HCT116 (cell line): ENCODE data around the gene GAD1. TPM values are rescaled to one million over a fixed set of nuclear protein-coding genes. Genes with fewer than 3 reads are reported as not detected.

Experiments used
- ATAC-seq: fragments of 200-7000 bp; cut with Tn5 transposase; 2 replicates; pipeline ENCODE4 v1.9.1; 2020; ENCODE audit warnings: mild to moderate bottlenecking, moderate library complexity
- BruUV-seq: library from RNA; stranded (reverse); fragments of 400-500 nt; replicated peaks from 2 replicates; lab custom pipeline; 2021; lab: Mats Ljungman, UMichigan
- CTCF ChIA-PET: fragments of 300-600 bp; sonication (Branson Sonifier 250); formaldehyde crosslinking; loops from one replicate; lab custom pipeline; 2021; ENCODE audit warnings: antibody characterized with exemption; lab: Charles Lee
- POLR2A ChIA-PET: fragments of 300-600, 350-600 bp; sonication (Branson Sonifier 250); formaldehyde crosslinking; loops from one replicate; lab custom pipeline; 2021; ENCODE audit warnings: antibody characterized with exemption; lab: Charles Lee
- RAD21 ChIA-PET, 2 experiments: fragments of 300-600 bp; sonication (Branson Sonifier 250); formaldehyde crosslinking; loops; one replicate each; lab custom pipeline; 2023; ENCODE audit warnings: low total read pairs in 2 of 2; ENCODE audit not compliant: uncharacterized antibody in 2 of 2, unreplicated experiment in 2 of 2, low non-redundant PET in 1 of 2; lab: Charles Lee
- DNase-seq: peaks from one replicate; pipeline ENCODE4 v3.0.0-alpha.2; 2010; ENCODE audit warnings: low read depth, low spot score
- H2AFZ ChIP-seq: fragments of 200-600 bp; shearing (Covaris generic), sonication (generic); 2 replicates; pipeline ENCODE4 v1.6.1; 2017; ENCODE audit warnings: low read depth, mixed run types, mixed read lengths, antibody characterized with exemption, low read length; ENCODE audit not compliant: poor library complexity, severe bottlenecking
- H3K27ac ChIP-seq: 2 replicates; pipeline ENCODE4 v1.5.1; 2012; ENCODE audit warnings: low read depth, low read length
- H3K27me3 ChIP-seq: fragments of 200-600 bp; sonication (generic); 2 replicates; pipeline ENCODE4 v1.6.1; 2016; ENCODE audit warnings: mixed run types, low read length, mixed read lengths; ENCODE audit not compliant: insufficient read depth
- H3K36me3 ChIP-seq, 2 experiments: fragments of 200-500 bp in 1 of 2; fragments of 200-600 bp in 1 of 2; sonication (Bioruptor generic) in 1 of 2; sonication (generic) in 1 of 2; 2 replicates each; pipeline versions ENCODE4 v1.5.1 to v1.6.1; 2014 to 2016; ENCODE audit warnings: low read length in 2 of 2, inconsistent platforms in 1 of 2, mixed read lengths in 1 of 2, mixed run types in 1 of 2; ENCODE audit not compliant: insufficient read depth in 2 of 2, control insufficient read depth in 1 of 2
- H3K4me1 ChIP-seq, 2 experiments: fragments of 200-600 bp in 1 of 2; sonication (generic) in 1 of 2; 2 replicates each; pipeline versions ENCODE4 v1.5.1 to v1.6.1; 2012 to 2017; ENCODE audit warnings: low read length in 2 of 2, inconsistent platforms in 1 of 2, mild to moderate bottlenecking in 1 of 2, mixed read lengths in 1 of 2, mixed run types in 1 of 2, moderate library complexity in 1 of 2; ENCODE audit not compliant: insufficient read depth in 2 of 2, control insufficient read depth in 1 of 2
- H3K4me2 ChIP-seq: fragments of 200-600 bp; sonication (generic); 2 replicates; pipeline ENCODE4 v1.6.1; 2017; ENCODE audit warnings: mixed run types, low read length, mixed read lengths
- H3K4me3 ChIP-seq, 2 experiments: fragments of 200-600 bp in 1 of 2; sonication (generic) in 1 of 2; replicated peaks in 1 of 2; 2 replicates each; pipeline ENCODE4 v1.5.1; 2011 to 2016; ENCODE audit warnings: low read length in 2 of 2, control low read depth in 1 of 2, low read depth in 1 of 2, mild to moderate bottlenecking in 1 of 2, mixed read lengths in 1 of 2, mixed run types in 1 of 2
- H3K79me2 ChIP-seq: fragments of 200-600 bp; sonication (generic); 2 replicates; pipeline ENCODE4 v1.6.1; 2017; ENCODE audit warnings: mild to moderate bottlenecking, mixed run types, low read length, moderate library complexity, mixed read lengths; ENCODE audit not compliant: insufficient read depth
- H3K9ac ChIP-seq: fragments of 200-600 bp; sonication (generic); 2 replicates; pipeline ENCODE4 v1.6.1; 2016; ENCODE audit warnings: low read length, mixed read lengths
- H3K9me2 ChIP-seq: fragments of 200-600 bp; sonication (generic), shearing (Covaris generic); 2 replicates; pipeline ENCODE4 v1.6.1; 2017; ENCODE audit warnings: mixed run types, mild to moderate bottlenecking, moderate library complexity; ENCODE audit not compliant: insufficient read depth
- H3K9me3 ChIP-seq, 2 experiments: fragments of 200-500 bp in 1 of 2; fragments of 200-600 bp in 1 of 2; sonication (Bioruptor generic) in 1 of 2; sonication (generic) in 1 of 2; 2 replicates each; pipeline ENCODE4 v1.6.1; 2014 to 2017; ENCODE audit warnings: low read length in 2 of 2, mixed read lengths in 2 of 2, inconsistent platforms in 1 of 2, low read depth in 1 of 2, mild to moderate bottlenecking in 1 of 2, mixed run types in 1 of 2, moderate library complexity in 1 of 2; ENCODE audit not compliant: control insufficient read depth in 1 of 2, insufficient read depth in 1 of 2
- H4K20me1 ChIP-seq: fragments of 200-600 bp; sonication (generic), shearing (Covaris generic); 2 replicates; pipeline ENCODE4 v1.6.1; 2017; ENCODE audit warnings: mixed run types, mild to moderate bottlenecking, moderate library complexity; ENCODE audit not compliant: insufficient read depth
- CBX3 ChIP-seq: IDR thresholded peaks from 2 replicates; pipeline ENCODE4 v1.6.1; 2012; ENCODE audit warnings: low read depth
- CEBPB ChIP-seq: IDR thresholded peaks from 2 replicates; pipeline ENCODE4 v1.6.1; 2012; ENCODE audit warnings: low read depth
- EGR1 ChIP-seq: IDR thresholded peaks from 2 replicates; pipeline ENCODE4 v1.6.1; 2012; ENCODE audit warnings: low read depth
- ELF1 ChIP-seq: IDR thresholded peaks from 2 replicates; pipeline ENCODE4 v1.6.1; 2012; ENCODE audit warnings: low read depth, borderline replicate concordance
- EZH2 ChIP-seq: fragments of 200-600 bp; sonication (generic); IDR thresholded peaks from 2 replicates; pipeline ENCODE4 v1.6.1; 2017; ENCODE audit warnings: antibody characterized with exemption, mixed run types
- EZH2phosphoT487 ChIP-seq: fragments of 200-600 bp; IDR thresholded peaks from 2 replicates; pipeline ENCODE4 v1.6.1; 2018; ENCODE audit warnings: antibody characterized with exemption, borderline replicate concordance
- JUND ChIP-seq: IDR thresholded peaks from 2 replicates; pipeline ENCODE4 v1.6.1; 2012
- POLR2A ChIP-seq: IDR thresholded peaks from 2 replicates; pipeline ENCODE4 v1.7.0; 2011; ENCODE audit warnings: borderline replicate concordance; ENCODE audit not compliant: insufficient read depth, insufficient read length; ENCODE audit errors: extremely low read depth
- POLR2AphosphoS5 ChIP-seq: IDR thresholded peaks from 2 replicates; pipeline ENCODE4 v1.6.1; 2011; ENCODE audit warnings: mild to moderate bottlenecking, low read depth, low read length, moderate library complexity
- RAD21 ChIP-seq: IDR thresholded peaks from 2 replicates; pipeline ENCODE4 v1.6.1; 2012; ENCODE audit warnings: low read depth, mild to moderate bottlenecking
- SRF ChIP-seq: IDR thresholded peaks from 2 replicates; pipeline ENCODE4 v1.6.1; 2012; ENCODE audit warnings: low read depth
- TCF7L2 ChIP-seq: IDR thresholded peaks from 2 replicates; pipeline ENCODE4 v1.7.0; 2011; ENCODE audit warnings: borderline replicate concordance, inconsistent platforms; ENCODE audit not compliant: insufficient read depth, insufficient read length; ENCODE audit errors: extremely low read depth
- YY1 ChIP-seq: IDR thresholded peaks from 2 replicates; pipeline ENCODE4 v1.6.1; 2011; ENCODE audit warnings: low read length, low read depth, moderate library complexity, mild to moderate bottlenecking; ENCODE audit not compliant: insufficient replicate concordance; ENCODE audit errors: extremely low read depth
- ZNF274 ChIP-seq: fragments of 200-500 bp; sonication (Bioruptor generic); IDR thresholded peaks from 2 replicates; pipeline ENCODE4 v1.6.1; 2014; ENCODE audit warnings: mild to moderate bottlenecking, low read depth, low read length, inconsistent platforms
- intact Hi-C: fragments of 100-400 bp; cut with micrococcal nuclease; formaldehyde crosslinking; loops from 2 replicates; pipeline ENCODE4 v1.10.0; 2022
- total RNA-seq: library from RNA; stranded (reverse); gene quantifications from one replicate; pipeline ENCODE4 v1.2.1, GENCODE V29; 2021; ENCODE audit not compliant: unreplicated experiment
- TF ChIP-seq, protein P1 (sequence below): IDR thresholded peaks from 2 replicates; pipeline ENCODE4 v1.6.1; 2012
- TF ChIP-seq, protein P2 (sequence below): IDR thresholded peaks from 2 replicates; pipeline ENCODE4 v1.6.1; 2012; ENCODE audit warnings: low read depth
- TF ChIP-seq, protein P3 (sequence below), 3 experiments: fragments of 200-600 bp in 1 of 3; sonication (generic) in 1 of 3; IDR thresholded peaks in 2 of 3; conservative IDR thresholded peaks in 1 of 3; 2 replicates each; pipeline ENCODE4 v1.5.1; 2012 to 2017; ENCODE audit warnings: low read depth in 2 of 3, low read length in 2 of 3, antibody characterized with exemption in 1 of 3, borderline replicate concordance in 1 of 3, control low read depth in 1 of 3, mild to moderate bottlenecking in 1 of 3, mixed read lengths in 1 of 3, mixed run types in 1 of 3, moderate library complexity in 1 of 3; ENCODE audit not compliant: insufficient read depth in 1 of 3
- TF ChIP-seq, protein P4 (sequence below): IDR thresholded peaks from 2 replicates; pipeline ENCODE4 v1.6.1; 2012

GAD1 gene
- total RNA-seq, 1 experiment from 2014 or later, result 11.0 TPM

DNA sequence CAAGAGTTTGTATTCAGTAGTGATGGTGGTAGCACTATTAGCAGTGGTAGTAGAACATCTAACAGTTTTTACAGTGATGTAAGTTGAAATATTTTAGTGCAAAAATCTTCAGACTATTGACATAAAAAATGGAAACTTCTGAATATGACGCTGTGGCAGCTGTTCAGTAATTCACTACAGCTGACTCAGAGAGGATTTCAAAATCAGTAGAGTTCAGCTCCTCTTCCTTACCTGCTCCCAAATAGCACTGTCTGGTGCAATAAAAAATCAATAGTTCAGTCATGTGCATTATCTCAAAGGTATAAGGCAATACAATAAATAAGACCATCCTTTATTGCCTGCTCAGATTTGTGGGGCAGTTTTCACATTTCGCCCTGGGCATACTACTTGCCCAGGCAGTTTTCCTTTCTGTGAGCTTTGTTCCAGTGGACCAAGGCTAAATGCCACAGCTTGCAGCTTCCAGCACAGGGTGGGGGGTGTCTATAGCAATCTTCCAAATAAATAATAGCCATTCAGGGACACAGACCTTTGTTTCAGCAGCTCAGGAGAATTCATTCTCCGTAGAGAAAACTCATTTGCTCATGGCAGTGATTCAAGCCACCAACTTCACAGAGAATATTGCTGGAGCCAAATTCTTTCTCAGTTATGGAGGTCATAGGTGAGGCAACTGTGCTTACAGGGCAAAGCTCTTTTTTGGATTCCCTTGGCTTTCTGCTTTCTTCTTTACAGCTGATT is 78.5 kb downstream of the GAD1 start:
- ChIA-PET RAD21 (no interaction called here), POLR2A (no interaction called here)
- no peak overlapping the region for H3K27ac ChIP-seq

More for the DNA sequence above, 78.5 kb downstream of the GAD1 start:
- intact Hi-C loops, result no loop called here
- ATAC-seq (no peak), DNase-seq (no peak)
- CTCF ChIA-PET, result interaction anchor here (1.8 kb wide), 1 partner anchor 22 kb away, joined by 4 read pairs; no protein-coding TSS in a partner anchor
- Histone ChIP-seq H3K4me1 (no peaks in the 10 kb centered on the region), H3K9ac (no peak overlapping the region), H3K36me3 (no peaks in the 10 kb centered on the region), H2AFZ (no peak overlapping the region), H3K4me3 (no peak overlapping the region), H3K79me2 (no peaks in the 10 kb centered on the region), H3K27me3 (no peaks in the 10 kb centered on the region), H3K4me2 (no peak overlapping the region), H3K9me2 (no peaks in the 10 kb centered on the region), H3K9me3 (no peaks in the 10 kb centered on the region), H4K20me1 (0 out of 2 replicates have a peak, but pooled peaks cover under 1% of the 10 kb centered on the region)
- BruUV-seq, result no TSS peak
- TF ChIP-seq JUND (no peak), POLR2AphosphoS5 (no peak), CBX3 (no peak), ELF1 (no peak), EZH2 (no peak), YY1 (no peak), ZNF274 (no peak), EZH2phosphoT487 (no peak), EGR1 (no peak), RAD21 (no peak), TCF7L2 (no peak), SRF (no peak), POLR2A (no peak), CEBPB (no peak)
- TF ChIP-seq, protein P1, sequence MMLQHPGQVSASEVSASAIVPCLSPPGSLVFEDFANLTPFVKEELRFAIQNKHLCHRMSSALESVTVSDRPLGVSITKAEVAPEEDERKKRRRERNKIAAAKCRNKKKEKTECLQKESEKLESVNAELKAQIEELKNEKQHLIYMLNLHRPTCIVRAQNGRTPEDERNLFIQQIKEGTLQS, result no peak
- TF ChIP-seq, protein P2, sequence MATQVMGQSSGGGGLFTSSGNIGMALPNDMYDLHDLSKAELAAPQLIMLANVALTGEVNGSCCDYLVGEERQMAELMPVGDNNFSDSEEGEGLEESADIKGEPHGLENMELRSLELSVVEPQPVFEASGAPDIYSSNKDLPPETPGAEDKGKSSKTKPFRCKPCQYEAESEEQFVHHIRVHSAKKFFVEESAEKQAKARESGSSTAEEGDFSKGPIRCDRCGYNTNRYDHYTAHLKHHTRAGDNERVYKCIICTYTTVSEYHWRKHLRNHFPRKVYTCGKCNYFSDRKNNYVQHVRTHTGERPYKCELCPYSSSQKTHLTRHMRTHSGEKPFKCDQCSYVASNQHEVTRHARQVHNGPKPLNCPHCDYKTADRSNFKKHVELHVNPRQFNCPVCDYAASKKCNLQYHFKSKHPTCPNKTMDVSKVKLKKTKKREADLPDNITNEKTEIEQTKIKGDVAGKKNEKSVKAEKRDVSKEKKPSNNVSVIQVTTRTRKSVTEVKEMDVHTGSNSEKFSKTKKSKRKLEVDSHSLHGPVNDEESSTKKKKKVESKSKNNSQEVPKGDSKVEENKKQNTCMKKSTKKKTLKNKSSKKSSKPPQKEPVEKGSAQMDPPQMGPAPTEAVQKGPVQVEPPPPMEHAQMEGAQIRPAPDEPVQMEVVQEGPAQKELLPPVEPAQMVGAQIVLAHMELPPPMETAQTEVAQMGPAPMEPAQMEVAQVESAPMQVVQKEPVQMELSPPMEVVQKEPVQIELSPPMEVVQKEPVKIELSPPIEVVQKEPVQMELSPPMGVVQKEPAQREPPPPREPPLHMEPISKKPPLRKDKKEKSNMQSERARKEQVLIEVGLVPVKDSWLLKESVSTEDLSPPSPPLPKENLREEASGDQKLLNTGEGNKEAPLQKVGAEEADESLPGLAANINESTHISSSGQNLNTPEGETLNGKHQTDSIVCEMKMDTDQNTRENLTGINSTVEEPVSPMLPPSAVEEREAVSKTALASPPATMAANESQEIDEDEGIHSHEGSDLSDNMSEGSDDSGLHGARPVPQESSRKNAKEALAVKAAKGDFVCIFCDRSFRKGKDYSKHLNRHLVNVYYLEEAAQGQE, result no peak
- TF ChIP-seq, protein P3, sequence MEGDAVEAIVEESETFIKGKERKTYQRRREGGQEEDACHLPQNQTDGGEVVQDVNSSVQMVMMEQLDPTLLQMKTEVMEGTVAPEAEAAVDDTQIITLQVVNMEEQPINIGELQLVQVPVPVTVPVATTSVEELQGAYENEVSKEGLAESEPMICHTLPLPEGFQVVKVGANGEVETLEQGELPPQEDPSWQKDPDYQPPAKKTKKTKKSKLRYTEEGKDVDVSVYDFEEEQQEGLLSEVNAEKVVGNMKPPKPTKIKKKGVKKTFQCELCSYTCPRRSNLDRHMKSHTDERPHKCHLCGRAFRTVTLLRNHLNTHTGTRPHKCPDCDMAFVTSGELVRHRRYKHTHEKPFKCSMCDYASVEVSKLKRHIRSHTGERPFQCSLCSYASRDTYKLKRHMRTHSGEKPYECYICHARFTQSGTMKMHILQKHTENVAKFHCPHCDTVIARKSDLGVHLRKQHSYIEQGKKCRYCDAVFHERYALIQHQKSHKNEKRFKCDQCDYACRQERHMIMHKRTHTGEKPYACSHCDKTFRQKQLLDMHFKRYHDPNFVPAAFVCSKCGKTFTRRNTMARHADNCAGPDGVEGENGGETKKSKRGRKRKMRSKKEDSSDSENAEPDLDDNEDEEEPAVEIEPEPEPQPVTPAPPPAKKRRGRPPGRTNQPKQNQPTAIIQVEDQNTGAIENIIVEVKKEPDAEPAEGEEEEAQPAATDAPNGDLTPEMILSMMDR (IDR thresholded peaks at IDR 0.05 in 2 of 3, conservative IDR thresholded peaks at IDR 0.05 in 1 of 3; ENCODE audit: borderline replicate concordance in 1 of 3, insufficient read depth in 1 of 3, low read depth in 2 of 3, low read length in 2 of 3), result no peak
- TF ChIP-seq, protein P4, sequence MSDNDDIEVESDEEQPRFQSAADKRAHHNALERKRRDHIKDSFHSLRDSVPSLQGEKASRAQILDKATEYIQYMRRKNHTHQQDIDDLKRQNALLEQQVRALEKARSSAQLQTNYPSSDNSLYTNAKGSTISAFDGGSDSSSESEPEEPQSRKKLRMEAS, result no peak
